Measurements from ENCODE around the gene PRXL2B. TPM values are rescaled to one million over a fixed set of nuclear protein-coding genes. Genes with fewer than 3 reads are reported as not detected.

The PRXL2B gene
- total RNA-seq, 4 donors from 2014 or later, result 8.2 to 33.9 (median 11.3) TPM

DNA sequence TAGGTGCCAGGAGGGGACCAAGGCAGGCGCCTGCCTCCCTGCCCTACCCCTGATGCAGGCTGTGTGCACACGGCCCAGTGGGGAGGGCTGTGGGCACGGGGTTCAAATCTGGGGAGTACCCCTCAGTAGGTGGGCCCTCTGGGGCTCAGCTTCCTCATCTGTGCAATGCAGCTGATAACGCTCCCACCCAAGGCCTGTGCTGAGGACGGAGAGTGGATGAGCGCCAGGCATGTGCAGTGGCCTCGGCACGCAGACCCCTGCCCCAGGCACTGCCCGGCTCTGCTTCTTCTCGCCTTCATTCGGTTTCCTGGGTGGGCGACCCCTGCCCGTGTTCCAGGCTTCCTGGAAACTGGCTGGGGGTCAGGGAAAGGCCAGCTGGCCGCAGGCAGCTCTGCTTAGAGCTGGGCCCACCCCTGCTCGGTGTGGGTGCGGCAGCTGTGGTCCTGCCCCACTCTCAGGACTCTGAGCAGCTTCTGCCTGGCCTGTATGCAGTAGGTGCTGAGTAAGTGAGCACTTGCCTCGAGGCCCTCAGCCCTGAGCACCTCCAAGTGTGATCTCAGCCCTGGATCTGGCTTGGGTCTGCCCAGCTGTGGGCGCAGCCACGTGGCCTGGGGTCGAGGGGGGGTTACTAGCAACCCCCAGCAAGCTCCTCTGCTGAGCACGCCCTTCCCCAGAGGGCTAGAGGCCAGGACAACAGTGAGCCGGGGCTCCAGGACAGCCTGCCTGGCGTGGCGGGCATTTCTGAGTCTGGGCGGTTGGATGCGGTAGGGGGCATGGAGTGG, 42.3 kb upstream of the PRXL2B start:
- intact Hi-C loops (cut with DNase I), result loop anchor here (10.0 kb wide), 1 partner anchor 349 kb away; the partner anchor contains the start of gene FAAP20
- Histone ChIP-seq H3K27me3 (peaks cover 0 to 34% (median 0%) of the 10 kb centered on the region in 4 donors), H3K27ac (peak overlapping the region in 2 of 4 donors; percentile 33 to 98), H3K9me3 (no peaks in the 10 kb centered on the region), H3K4me1 (peaks cover 55 to 83% (median 62%) of the 10 kb centered on the region in 3 donors), H3K4me3 (no peak overlapping the region), H3K36me3 (no peaks in the 10 kb centered on the region)
- TF ChIP-seq, protein P1, sequence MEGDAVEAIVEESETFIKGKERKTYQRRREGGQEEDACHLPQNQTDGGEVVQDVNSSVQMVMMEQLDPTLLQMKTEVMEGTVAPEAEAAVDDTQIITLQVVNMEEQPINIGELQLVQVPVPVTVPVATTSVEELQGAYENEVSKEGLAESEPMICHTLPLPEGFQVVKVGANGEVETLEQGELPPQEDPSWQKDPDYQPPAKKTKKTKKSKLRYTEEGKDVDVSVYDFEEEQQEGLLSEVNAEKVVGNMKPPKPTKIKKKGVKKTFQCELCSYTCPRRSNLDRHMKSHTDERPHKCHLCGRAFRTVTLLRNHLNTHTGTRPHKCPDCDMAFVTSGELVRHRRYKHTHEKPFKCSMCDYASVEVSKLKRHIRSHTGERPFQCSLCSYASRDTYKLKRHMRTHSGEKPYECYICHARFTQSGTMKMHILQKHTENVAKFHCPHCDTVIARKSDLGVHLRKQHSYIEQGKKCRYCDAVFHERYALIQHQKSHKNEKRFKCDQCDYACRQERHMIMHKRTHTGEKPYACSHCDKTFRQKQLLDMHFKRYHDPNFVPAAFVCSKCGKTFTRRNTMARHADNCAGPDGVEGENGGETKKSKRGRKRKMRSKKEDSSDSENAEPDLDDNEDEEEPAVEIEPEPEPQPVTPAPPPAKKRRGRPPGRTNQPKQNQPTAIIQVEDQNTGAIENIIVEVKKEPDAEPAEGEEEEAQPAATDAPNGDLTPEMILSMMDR (IDR thresholded peaks at IDR 0.05), result no peak
- no peak for TF ChIP-seq POLR2A (IDR thresholded peaks at IDR 0.05)
- WGBS, 2 donors, result 20% methylated on average over 1 to 3 of the region's 26 CpGs
- no peak for DNase-seq

DNA sequence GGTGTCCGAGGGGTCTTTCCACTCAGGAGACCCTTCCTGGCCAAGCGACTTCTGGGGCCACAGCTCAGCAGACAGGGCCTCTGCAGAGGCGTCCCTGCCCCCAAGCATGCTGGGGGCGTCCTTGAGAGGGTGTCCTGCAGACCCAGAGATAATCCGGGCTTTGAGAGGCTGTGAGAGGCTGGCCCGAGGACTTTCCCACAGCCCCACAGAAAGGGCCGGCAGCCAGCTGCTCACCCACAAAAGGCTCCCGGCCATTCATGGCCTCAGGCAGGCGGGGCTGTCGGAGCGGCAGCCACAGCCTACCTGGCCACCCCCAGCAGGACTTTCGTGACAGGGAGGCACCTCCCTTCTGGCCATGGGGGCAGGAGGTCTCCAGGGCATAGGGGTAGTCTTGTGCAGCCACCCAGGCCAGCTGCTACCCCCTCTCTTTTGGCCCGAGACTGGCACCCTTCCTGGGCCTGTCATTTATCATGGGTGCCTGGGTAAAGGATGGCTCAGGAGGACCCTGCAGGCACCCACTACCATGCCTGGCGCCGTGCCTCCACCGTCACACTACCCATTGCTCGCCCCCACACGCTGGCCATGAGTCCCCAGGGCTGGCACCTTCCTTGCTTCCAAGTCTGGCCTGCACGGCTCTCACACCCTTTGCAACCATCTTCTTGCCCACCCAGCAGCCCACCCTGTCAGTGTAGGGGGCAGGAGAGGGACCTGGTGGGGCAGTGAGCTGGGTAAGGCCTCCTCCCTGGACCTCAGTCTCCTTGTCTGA, 41.5 kb upstream of the PRXL2B start:
- WGBS, 2 donors, result 64 to 87% methylated on average over 7 to 11 of the region's 19 CpGs
- H3K4me3 ChIP-seq, result no peak overlapping the region

DNA sequence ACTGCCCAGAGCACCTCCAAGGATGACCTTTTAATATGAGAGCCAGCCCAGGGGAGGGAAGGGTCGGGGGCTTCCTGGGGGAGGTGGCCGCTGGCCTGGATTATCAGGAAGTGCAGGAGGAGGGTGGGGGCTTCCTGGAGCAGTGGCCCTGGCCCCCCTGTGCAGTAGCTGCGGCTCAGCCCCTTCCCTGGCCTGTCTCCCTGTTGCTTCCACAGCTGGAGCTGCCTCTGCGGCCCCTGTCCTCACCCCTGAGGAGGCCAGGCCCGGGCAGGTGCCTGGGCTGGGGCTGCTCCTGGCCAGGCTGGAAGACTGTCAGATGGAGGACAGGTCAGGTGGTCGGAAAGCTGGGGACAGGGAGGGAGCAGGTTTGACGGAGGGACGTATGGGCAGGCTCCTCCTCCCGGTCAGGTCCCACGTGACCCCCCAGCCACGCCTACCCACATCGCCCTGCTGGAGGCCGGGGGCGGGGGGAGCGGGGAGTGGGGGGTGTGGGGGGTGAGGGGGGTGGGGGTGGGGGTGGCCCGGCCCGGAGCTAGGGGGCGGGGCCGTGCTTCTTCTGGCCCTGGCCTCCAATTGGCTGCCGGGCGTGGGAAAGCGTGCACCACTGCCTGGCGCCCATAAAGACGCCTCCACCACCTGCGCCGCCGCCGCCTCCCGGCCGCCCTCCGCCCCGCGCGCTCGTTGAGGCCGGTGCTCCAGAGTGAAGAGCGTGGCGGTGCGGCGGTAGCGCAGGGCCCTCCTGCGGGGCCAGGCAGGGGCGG, 40.6 kb upstream of the PRXL2B start:
- Histone ChIP-seq H3K36me3 (no peaks in the 10 kb centered on the region), H3K4me1 (peaks cover 56 to 90% (median 57%) of the 10 kb centered on the region in 3 donors), H3K4me3 (peak overlapping the region; percentile 36 to 78 (median 57)), H3K27ac (peak overlapping the region; percentile 89 to 98 (median 97)), H3K27me3 (peaks cover 0 to 18% (median 0%) of the 10 kb centered on the region in 4 donors), H3K9me3 (no peaks in the 10 kb centered on the region)
- intact Hi-C loops (cut with DNase I), result loop anchor here (5.0 to 10.0 kb wide), 2 partner anchors 134 to 351 kb away; partner anchors contain the start of genes FAAP20 and PEX10
- peak in 1 of 4 donors; percentile 76 for TF ChIP-seq POLR2A (IDR thresholded peaks at IDR 0.05)
- TF ChIP-seq, protein P1 (IDR thresholded peaks at IDR 0.05), result no peak
- no CpG with 5 or more reads among the region's 43 CpGs for WGBS, 2 donors
- peak; percentile 73 for DNase-seq

More for the DNA sequence above, 41.5 kb upstream of the PRXL2B start:
- H3K27me3 ChIP-seq, result peaks cover 0 to 27% (median 0%) of the 10 kb centered on the region in 4 donors
- H3K36me3 ChIP-seq, result no peaks in the 10 kb centered on the region
- TF ChIP-seq POLR2A (IDR thresholded peaks at IDR 0.05), result no peak
- DNase-seq, result no peak
- peaks cover 60 to 91% (median 62%) of the 10 kb centered on the region in 3 donors for H3K4me1 ChIP-seq
- H3K27ac ChIP-seq, result peak overlapping the region in 3 of 4 donors; percentile 97 to 98 (median 97)
- no peaks in the 10 kb centered on the region for H3K9me3 ChIP-seq
- intact Hi-C loops (cut with DNase I), result loop anchor here (5.0 to 10.0 kb wide), 2 partner anchors 133 to 350 kb away; partner anchors contain the start of genes FAAP20 and PEX10

DNA sequence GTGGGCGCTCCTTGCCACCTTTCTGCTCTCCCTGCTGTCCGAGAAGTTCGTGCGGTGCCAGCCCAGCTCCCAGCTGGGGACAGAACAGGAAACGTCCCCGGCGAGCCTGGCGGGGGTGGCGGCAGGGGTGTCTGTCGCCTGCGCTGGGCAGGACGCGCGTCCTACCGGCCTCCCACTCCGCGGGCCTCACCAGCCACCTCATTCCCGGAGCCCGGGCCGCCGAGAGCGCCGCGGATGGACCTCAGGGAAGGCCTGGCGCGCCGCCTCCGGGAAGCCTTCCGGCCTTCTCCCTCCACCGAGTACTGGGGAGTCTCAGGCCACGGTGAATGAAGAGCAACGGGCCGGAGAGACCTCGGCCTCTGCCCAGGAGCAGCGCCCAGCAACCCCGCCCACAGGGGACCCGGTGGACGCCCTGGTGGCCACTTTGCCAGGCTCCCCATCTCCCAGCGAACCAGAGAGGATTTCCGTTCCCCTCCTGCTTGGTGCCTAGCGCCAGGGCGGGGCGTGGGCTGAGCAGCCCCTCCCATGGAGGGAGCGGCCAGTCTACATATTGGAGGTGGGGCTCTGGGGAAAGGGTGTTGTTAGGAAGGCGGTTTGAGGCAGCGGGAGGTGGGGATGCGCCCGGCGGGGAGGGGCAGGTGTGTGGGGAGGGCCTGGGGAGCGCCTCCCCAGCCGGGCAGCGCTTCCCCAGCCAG, 39.9 kb upstream of the PRXL2B start:
- intact Hi-C loops (cut with DNase I), result loop anchor here (5.0 to 10.0 kb wide), 2 partner anchors 134 to 352 kb away; partner anchors contain the start of genes FAAP20 and PEX10
- DNase-seq, result peak; percentile 68
- Histone ChIP-seq H3K4me1 (peaks cover 54 to 83% (median 54%) of the 10 kb centered on the region in 3 donors), H3K9me3 (no peaks in the 10 kb centered on the region), H3K36me3 (no peaks in the 10 kb centered on the region), H3K4me3 (peak overlapping the region; percentile 36 to 78 (median 57)), H3K27me3 (peaks cover 0 to 11% (median 0%) of the 10 kb centered on the region in 4 donors), H3K27ac (peak overlapping the region; percentile 89 to 98 (median 97))
- WGBS, 2 donors, result 0% methylated on average over 8 of the region's 52 CpGs; no CpG with 5 or more reads in 1 of the 2 donors
- TF ChIP-seq, protein P1 (IDR thresholded peaks at IDR 0.05), result peak in 3 of 6 experiments; percentile 12 to 18 (median 14)
- TF ChIP-seq POLR2A (IDR thresholded peaks at IDR 0.05), result peak in 1 of 4 donors; percentile 71
